ENCODE data around the gene EIF4G1. TPM values are rescaled to one million over a fixed set of nuclear protein-coding genes. Genes with fewer than 3 reads are reported as not detected.

EIF4G1 gene
- total RNA-seq, 1 experiment from 2014 or later = 496 TPM

GRCh38 chr3:184366619-184367289 is 52.3 kb downstream of the EIF4G1 start:
- no peak for DNase-seq (ENCODE audit: low read depth, low spot score)
- ChIA-PET POLR2A (no interaction called here), CTCF (no interaction called here), RAD21 (ENCODE audit: low non-redundant PET in 1 of 2, low total read pairs in 2 of 2, uncharacterized antibody in 2 of 2, unreplicated experiment in 2 of 2) (no interaction called here)
- ATAC-seq = no peak
- no TSS peak for BruUV-seq (replicated peaks)
- H4K20me1 ChIP-seq (ENCODE audit: insufficient read depth) = peaks cover 1% of the 10 kb centered on the region; the same call in 1 of the 2 replicates
- H3K9me2 ChIP-seq (ENCODE audit: insufficient read depth) = no peaks in the 10 kb centered on the region
- no peak overlapping the region for H3K9ac ChIP-seq (ENCODE audit: low read length)
- H3K9me3 ChIP-seq (ENCODE audit: control insufficient read depth in 1 of 2, insufficient read depth in 1 of 2, low read depth in 1 of 2, low read length in 2 of 2) = no peaks in the 10 kb centered on the region
- H3K79me2 ChIP-seq (ENCODE audit: insufficient read depth, low read length) = peaks cover 33% of the 10 kb centered on the region
- intact Hi-C loops (cut with micrococcal nuclease) = no loop called here
- no peaks in the 10 kb centered on the region for H3K27me3 ChIP-seq (ENCODE audit: insufficient read depth, low read length)
- peaks cover 10 to 20% of the 10 kb centered on the region in 2 experiments for H3K4me1 ChIP-seq (ENCODE audit: control insufficient read depth in 1 of 2, insufficient read depth in 2 of 2, low read length in 2 of 2)
- H3K36me3 ChIP-seq (ENCODE audit: control insufficient read depth in 1 of 2, insufficient read depth in 2 of 2, low read length in 2 of 2) = peaks cover 29 to 39% of the 10 kb centered on the region in 2 experiments; a peak in 3 of 4 replicates
- H2AFZ ChIP-seq (ENCODE audit: low read depth, low read length, poor library complexity, severe bottlenecking) = no peak overlapping the region
- H3K4me3 ChIP-seq (replicated peaks in 1 of 2; ENCODE audit: low read depth in 1 of 2, low read length in 2 of 2) = no peak overlapping the region
- H3K27ac ChIP-seq (ENCODE audit: low read depth, low read length) = no peak overlapping the region
- no peak overlapping the region for H3K4me2 ChIP-seq (ENCODE audit: low read length)
- TF ChIP-seq CEBPB (IDR thresholded peaks at IDR 0.05; ENCODE audit: low read depth) = no peak
- no peak for TF ChIP-seq REST (IDR thresholded peaks at IDR 0.05; ENCODE audit: low read depth)
- TF ChIP-seq POLR2A (IDR thresholded peaks at IDR 0.05; ENCODE audit: borderline replicate concordance, extremely low read depth, insufficient read depth, insufficient read length) = no peak
- TF ChIP-seq CTCF (IDR thresholded peaks at IDR 0.05 in 2 of 3, conservative IDR thresholded peaks at IDR 0.05 in 1 of 3; ENCODE audit: borderline replicate concordance in 1 of 3, insufficient read depth in 1 of 3, low read depth in 2 of 3, low read length in 2 of 3) = no peak
- TF ChIP-seq YY1 (IDR thresholded peaks at IDR 0.05; ENCODE audit: extremely low read depth, insufficient replicate concordance, low read depth, low read length) = no peak
- no peak for TF ChIP-seq ZFX (IDR thresholded peaks at IDR 0.05)
- no peak for TF ChIP-seq ZBTB33 (IDR thresholded peaks at IDR 0.05; ENCODE audit: extremely low read depth, insufficient replicate concordance, low read length)
- TF ChIP-seq ELF1 (IDR thresholded peaks at IDR 0.05; ENCODE audit: borderline replicate concordance, low read depth) = no peak
- no peak for TF ChIP-seq SIN3A (IDR thresholded peaks at IDR 0.05; ENCODE audit: low read depth)
- TF ChIP-seq JUND (IDR thresholded peaks at IDR 0.05) = no peak
- no peak for TF ChIP-seq SP1 (IDR thresholded peaks at IDR 0.05; ENCODE audit: low read depth)
- no peak for TF ChIP-seq ZNF274 (IDR thresholded peaks at IDR 0.05; ENCODE audit: low read depth, low read length)
- TF ChIP-seq EZH2 (IDR thresholded peaks at IDR 0.05) = no peak
- no peak for TF ChIP-seq EZH2phosphoT487 (IDR thresholded peaks at IDR 0.05; ENCODE audit: borderline replicate concordance)
- TF ChIP-seq RAD21 (IDR thresholded peaks at IDR 0.05; ENCODE audit: low read depth) = no peak
- TF ChIP-seq SRF (IDR thresholded peaks at IDR 0.05; ENCODE audit: low read depth) = no peak
- no peak for TF ChIP-seq POLR2AphosphoS5 (IDR thresholded peaks at IDR 0.05; ENCODE audit: low read depth, low read length)

All from HCT116 (cell line).